Activated effector memory CD4-positive, alpha-beta T cell treated with anti-CD3 and anti-CD28 coated beads, Interleukin-2, amount 50 U/mL, for 16 hours (primary cell): ENCODE data around the gene DLGAP4.

ENCODE experiments used
- DNase-seq: peaks from one replicate; pipeline ENCODE4 v3.0.0-alpha.2; 2020

DLGAP4 gene

DNA sequence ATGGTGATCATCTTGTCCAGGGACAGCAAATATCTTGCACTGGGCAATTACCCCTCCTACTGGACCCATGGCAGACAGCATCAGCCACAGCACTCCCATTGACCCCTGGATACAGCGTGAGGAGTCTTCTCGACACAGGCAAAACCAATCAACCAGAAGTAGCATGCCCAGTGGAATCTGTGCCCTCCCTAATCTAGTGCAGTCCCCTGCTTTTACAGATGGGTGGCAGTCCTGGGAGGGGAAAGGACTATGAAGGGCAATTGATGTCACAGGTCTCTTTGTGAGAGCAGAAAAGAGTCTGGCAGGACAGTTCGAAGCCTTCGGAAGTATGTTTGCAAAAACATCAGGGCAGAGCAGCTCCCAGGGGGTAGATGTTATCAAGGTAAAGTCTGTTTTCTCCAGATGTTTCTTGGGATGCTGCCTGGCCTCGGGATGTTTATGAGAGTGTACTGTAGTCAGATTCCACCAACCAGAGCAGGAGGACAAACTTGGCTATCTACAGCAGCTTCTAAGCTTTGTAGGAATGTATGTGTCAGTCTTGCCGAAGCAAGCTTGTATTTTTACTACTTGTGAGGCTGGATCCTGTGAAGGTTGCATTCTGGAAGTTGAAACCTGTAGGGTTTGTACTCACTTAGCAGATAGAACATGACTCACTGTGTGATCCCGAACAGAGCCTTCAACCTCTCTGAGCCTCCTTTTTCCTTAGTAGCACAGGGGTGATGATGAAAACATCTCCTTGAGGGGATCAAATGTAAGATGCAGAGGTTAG, 172.2 kb downstream of the DLGAP4 start:
- no peak for DNase-seq

DNA sequence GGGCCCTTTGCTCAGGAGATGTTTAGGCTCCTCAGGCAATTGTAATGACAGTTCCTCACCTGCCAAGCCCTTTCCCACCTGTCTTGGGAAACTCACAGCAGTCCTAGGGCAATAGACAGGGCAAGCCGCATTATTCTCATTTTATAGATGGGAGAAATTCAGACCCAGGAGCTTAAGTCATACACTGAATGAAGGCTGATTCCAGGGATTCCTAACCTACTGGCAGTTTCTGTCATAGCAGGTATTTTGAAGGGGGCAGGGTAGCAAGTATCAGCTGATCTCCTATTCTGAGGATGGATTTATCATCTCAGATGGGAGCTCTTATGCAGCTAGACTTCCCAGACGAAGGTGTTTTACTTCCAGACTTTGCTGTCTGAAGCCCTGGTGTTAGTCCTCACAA, 173.8 kb downstream of the DLGAP4 start:
- no peak for DNase-seq

DNA sequence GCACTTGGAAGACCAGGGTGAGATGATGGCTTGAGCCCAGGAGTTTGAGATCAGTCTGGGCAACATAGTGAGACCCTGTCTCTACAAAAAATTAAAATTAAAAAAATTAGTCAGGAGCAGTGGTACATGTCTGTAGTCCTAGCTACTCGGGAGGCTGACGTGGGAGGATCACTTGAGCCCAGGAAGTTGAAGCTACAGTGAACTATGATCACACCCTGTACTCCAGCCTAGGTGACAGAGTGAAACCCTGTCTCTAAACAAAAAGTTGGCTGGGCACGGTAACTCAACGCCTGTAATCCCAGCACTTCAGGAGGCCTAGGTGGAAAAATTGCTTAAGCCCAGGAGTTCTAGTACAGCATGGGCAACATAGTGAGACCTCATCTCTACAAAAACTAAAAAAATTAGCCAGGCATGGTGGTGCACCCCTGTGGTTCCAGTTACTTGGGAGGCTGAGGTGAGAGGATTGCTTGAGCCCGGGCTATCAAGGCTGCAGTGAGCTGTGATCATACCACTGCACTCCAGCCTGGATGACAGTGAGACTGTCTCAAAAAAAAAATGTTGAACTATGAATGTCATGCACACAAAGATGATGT, 174.4 kb downstream of the DLGAP4 start:
- DNase-seq = no peak

DNA sequence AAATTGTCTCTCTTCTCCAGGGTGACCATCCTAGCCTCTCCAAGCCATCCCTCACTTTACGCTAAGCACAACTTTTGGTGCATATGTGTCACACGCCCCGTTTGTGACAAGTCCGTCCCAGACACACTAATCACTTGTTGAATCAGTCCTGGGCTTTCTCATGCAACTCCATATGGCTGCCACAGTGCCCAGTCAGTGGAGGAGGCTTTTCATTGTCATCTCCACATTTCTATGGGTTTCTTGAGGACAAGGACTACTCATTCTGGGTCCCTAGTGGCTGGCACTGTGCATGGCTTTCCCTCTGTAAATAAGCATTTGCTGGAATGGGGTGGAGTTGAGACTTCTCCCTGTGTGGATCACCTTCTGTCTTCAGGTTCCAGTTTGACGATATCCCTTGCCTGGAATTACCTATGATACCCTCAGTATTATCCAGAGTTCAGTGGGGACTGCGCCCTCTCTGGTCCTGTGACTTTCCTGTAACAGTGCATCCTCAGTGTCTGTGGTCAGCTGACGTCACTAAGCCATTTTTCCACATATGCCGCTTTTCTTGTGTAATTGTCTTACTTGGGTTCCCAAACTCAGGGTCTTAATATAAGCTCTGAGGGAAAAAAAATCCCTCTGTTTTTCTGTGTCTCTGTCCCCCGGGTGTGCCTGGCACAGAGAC, 175.4 kb downstream of the DLGAP4 start:
- no peak for DNase-seq

DNA sequence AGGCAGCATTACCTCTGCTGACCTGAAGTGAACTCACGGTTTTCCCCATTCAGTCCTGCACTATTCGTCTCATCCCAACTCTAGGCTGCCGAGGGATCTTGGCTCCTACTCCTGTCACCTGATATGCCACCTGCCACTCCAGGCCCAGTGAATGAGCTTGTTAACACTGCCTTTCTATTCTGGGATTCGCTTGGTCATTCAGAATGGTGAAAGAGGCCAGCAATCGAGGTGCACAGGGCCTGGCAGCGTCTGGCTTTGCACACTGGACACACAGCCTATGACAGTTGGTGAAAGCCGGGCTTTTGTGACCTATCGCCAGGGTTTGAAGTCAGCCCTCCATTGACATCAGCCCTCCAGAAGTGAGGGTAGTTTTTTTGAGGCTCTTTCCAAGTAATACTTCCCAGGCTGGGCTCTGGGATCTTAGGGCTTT, 175.9 kb downstream of the DLGAP4 start:
- no peak for DNase-seq

DNA sequence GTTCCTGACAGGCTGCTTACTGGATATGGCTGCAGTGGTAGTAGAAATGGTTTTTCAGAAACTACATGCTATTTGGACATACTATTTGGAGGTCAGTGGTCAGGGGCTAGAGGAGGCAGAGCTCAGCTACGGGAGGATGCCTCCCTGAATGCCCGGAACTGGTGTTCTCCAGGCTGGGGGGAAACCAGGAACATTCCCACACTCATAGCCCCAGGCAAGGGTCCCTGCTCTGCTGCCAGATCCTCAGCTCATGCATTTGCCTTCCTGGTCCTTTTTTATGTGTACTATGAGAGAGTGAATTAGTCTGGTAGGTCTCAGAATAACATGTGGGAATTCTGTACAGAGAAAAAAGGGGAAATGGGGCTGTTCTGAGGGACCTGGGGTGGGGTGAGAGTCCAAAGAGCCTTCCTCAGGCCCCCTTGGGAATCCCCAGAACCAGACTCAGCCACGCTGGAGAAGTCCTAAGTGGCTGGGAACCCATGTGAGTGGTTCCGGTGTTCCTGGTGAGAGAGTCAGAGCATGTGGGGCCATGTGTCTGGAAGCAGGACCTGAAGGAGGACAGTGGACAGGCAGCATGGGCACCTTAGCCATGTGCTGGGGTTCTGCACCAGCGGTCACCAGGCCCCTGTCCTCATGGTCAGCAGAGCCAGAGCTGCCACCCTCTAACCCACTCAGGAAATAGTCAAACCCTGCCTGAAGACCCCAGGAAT, 177.2 kb downstream of the DLGAP4 start:
- no peak for DNase-seq

DNA sequence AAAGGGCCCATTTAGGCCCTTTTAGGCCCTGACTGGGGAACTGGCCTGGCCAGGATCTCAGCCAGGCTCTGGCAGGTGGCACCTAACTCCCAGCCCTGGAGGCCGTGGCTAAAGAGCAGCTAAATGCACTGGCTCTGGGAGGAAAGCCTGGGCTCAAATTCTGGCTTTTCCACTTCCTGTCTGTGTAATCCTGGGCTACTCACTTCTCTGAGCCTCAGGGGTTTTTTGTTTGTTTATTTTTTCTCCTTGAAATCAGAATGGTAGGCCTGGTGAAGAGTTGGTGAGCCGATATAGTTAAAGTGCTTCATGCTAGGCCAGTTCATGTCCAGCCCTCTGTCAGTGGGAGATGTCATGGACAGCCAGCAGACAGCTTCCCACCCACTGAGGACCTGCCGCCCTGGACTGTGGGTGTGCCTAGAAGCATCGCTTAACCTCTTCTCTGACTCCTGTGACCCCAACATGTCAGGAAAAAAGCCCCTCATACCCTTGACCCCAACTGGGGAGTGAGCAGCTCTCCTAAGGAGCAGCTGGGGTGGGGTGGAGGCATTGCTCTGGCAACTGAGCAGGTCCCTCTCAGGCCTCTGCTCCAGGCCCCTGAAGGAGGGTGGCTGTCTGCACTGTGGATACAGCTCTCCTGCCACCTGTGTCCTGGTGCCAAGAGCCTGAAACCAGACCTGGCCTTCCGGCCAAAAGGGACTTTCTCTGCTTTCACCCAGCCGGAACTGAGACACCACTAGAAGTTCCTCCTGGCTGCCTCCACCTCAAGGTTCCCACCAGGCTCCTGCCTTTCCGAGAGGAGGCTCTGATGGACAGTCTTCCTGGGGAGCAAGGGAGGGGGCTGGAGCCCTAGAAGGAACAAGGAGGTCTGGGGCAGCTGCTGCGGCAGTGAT, 178.0 kb downstream of the DLGAP4 start:
- no peak for DNase-seq

DNA sequence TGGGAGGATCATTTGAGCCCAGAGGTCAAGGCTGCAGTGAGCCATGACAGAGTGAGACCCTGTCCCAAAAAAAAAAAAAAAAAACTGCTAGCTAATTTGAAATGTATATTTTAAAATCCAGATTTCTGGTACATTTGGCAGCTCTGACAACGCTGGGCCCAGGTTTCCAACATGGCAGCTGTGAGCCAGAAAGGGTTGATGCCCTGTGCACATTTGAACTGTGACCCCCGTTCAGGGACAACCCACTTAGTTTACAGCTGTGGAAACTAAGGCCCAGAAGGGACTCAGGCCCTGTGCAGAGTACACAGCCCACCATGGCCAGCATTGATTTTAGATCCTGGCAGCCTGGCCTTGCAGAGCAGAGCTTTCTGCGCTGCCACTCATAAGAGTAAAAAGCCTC, 179.1 kb downstream of the DLGAP4 start:
- DNase-seq = no peak

DNA sequence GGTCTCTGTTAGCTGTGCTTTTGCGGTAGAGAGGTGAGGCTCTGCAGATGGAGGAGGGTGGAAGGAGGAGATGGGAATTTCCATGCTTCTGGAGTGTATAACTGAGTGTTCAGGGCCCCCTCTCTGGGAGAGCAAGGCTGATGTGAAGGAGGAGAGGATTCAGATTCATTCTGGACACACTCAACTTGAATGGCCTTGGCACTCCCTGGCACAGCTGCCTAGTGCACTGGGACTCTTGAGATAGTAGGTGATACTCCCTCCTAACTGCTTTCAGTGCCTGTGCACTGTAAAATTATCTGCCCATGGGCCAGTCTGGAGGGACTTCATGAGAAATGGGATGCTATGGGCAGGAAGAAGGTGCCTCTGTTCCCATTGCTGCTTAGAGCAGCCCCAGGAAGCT, 180.9 kb downstream of the DLGAP4 start:
- DNase-seq = no peak

DNA sequence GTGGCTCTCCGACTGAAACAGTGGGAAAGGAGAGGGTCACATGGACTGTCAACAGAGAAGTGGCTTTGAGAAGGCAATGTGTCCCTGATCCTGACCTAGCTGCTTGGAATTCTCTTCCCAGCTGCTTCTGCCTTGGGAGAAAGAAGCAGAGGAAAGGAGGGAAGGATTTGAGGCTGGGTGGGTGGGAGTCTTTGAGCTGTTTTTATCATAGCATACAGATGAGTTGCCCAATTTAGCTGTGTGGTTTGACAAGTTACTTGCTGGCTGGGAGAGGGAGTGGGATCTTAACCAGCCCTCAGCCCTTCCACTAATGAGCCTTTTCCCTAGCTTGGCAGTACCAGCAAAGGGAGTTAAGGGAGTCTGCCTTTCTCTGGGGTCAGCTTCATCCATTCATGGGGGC, 184.1 kb downstream of the DLGAP4 start:
- DNase-seq = no peak

DNA sequence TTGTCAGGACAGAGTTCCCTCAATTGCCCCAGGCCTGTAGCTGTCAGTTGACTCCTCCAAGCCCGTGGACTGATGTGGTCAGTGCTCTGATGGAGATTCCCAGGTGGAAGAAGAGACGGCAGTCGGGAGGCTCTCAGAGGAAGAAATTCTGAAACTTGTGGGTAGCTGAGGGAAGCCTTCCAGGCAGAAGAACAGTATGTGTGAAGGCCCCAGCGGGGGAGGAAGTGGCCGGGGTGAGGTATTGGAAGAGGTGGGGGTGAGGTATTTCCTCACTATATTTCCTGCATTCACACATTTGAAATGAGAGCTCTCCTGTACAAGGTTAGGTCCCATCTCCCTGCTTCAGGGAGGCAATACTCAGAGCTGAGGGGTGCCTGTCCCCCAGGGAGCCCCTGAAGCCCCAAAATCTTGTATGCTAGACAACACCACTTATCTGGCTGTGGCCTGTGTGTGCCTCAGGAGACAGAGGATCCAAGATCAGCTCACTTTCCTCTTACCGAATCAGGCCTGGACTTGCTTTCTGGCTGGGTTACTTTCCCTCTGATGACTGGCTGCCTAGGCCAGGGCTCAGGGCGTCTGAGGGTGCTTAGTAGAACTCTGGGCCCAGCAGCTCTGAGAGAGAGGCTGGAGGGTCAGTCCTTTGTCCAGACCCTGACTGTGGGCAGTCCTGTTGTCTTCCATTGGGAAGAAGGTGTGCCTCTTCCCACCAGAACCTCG, 185.9 kb downstream of the DLGAP4 start:
- peak; percentile 82 for DNase-seq

DNA sequence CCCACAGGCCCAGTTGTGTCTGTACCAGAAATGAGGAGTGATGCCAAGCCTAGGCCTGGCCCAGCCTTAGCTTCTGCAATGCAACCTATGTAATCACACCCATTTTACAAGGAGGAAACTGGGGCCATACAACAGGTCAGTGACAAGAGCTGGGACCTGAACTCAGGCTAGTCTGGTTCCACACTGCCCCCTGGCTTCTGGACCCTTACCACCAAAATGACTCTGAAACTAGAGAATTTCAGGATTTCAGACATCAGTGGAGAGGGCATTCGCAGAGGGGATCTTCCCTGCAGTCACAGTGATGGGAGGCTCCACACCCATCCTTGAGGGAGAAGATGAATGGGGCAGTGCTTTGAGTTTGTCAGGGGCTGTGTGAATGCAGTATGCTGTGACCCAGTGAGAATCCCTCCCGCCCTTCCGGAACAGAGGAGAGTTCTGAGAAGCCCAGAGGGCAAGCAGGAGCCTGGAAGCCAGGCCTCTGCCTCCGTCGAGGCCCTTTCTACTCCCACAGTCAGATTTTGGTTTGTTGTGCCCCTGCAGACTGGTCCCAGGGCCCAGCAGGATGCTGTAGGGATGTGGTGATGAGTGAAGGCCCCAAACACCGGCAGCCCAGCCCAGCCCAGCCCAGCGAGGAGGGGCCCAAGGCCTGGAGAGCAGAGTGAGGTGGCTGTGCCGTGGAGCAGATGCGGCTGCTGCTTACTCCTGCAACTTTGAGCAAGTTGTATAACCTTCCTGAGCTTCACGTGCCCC, 187.1 kb downstream of the DLGAP4 start:
- no peak for DNase-seq

DNA sequence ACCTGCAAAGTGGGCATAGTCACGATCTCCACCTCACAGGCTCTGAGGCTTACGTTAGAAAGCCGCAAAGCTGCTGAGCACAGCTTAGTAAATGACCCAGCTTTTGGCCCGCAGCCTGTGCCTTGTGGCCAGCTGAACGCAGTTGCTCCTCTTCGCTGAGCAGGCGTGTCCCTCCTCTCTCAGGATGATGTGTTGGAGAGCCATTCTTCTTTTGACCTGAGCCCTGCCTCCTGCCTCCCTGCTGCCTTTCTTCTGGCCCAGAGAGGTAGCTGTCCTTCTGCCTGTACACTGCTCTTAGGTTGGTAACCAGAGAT, 187.6 kb downstream of the DLGAP4 start:
- no peak for DNase-seq

DNA sequence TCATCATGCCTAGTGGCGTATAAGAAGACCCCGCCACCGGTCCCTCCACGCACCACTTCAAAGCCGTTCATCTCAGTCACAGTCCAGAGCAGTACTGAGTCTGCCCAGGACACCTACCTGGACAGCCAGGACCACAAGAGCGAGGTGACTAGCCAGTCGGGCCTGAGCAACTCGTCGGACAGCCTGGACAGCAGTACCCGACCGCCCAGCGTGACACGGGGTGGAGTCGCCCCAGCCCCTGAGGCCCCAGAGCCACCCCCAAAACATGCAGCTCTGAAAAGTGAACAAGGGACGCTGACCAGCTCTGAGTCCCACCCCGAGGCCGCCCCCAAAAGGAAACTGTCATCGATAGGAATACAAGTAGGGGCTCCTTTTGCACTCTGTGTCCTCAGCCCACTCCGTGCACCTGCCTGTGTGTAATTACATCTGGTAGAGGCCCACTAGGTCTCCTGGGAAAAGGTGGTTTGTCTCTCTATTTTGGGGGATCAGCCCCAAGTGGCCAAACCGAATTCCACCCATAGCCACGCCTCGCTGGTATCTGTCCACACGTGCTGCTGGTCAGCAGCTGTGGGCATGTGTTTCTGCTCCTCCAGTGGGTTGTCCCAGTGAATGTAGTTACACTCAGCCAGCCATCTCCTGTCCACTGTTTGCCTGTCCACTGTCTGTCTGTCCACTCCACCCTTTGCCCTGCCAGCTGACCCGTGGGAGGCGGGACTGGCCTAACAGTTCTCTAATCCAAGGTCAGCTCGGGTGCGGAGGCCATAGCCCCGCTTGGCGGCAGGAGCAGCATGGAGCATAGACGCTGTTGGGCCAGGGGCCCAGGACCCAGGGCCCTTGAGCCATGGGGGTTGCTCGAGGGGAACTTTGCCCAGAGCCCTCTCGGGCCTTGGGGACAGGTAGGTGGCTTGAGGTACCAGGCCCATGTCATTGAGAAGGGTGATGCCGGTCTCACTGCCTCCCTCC, 190.8 kb downstream of the DLGAP4 start:
- DNase-seq = no peak

DNA sequence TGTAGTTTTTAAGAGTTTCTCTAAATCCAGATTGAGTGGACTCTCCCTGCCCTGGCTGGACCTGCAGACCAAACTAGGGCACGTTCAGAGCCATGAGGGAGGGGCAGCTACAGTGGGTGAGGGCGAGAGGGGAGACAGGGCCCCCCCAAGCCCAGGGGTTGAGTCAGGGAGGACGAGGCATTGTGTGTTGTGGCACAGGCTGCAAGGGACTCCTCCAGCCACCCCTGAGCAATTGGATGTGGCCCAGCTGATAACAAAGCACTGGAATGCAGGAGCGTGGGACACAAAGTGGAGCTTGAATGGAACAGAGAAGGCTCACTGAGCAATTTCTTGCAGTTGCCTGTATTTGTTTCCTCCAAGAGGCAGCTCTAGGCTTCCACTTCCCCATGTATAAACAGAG, 191.7 kb downstream of the DLGAP4 start:
- no peak for DNase-seq

DNA sequence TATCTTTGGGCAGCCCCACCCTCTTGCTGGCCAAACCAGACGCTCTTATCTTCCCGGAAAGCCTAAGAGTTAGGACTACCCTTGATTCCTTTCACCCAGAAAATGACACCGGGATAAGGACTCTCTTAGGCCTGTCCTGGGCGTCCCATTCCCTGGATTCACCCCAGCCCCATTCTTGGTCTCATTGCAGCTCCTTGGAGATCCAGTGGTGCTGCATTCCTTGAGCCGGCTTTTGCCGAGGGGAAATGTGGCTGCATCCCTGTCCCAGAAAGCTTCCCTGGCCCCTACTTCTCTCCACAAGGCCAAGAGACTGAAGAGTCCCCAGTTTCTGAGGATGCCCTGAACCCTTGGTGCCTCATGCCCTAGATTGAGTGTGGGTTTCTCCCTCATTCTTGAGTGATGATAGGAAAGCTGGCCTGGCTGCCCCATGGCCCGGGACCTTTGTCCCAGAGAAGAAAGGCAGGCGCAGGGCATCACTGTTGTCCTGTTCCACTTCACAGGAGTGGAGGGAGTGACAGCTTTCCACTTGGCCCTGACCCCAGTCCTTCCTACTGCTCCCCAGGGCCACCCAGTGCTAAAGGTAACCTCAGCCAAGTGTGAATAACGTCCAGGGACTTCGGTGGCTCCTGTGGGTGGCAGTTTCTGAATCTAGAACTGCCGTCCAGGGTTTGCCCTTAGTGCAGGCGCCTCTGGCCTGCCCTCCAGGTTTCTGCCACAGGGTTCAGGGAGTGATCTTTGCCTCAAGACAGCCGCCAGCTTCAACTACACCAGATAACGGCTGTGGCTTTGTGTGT, 192.4 kb downstream of the DLGAP4 start:
- no peak for DNase-seq

DNA sequence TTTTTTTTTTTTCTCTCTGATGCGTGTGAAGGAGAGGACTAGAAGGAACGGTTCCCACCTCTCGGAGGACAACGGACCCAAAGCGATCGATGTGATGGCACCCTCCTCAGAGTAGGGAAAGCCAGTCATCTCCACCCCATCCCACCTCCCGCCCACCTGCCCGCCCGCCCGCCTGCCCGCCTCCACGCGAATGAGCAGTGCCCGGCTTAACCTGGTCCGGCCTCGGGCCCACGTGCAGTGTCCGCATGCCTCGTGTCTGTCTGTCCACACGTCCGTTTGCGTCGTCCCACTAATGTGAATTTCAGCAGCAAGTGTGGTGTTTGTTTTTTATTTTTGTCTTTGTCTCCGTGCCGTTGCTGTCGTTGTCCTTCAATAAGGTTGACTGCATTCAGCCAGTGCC, 193.1 kb downstream of the DLGAP4 start:
- DNase-seq = no peak

DNA sequence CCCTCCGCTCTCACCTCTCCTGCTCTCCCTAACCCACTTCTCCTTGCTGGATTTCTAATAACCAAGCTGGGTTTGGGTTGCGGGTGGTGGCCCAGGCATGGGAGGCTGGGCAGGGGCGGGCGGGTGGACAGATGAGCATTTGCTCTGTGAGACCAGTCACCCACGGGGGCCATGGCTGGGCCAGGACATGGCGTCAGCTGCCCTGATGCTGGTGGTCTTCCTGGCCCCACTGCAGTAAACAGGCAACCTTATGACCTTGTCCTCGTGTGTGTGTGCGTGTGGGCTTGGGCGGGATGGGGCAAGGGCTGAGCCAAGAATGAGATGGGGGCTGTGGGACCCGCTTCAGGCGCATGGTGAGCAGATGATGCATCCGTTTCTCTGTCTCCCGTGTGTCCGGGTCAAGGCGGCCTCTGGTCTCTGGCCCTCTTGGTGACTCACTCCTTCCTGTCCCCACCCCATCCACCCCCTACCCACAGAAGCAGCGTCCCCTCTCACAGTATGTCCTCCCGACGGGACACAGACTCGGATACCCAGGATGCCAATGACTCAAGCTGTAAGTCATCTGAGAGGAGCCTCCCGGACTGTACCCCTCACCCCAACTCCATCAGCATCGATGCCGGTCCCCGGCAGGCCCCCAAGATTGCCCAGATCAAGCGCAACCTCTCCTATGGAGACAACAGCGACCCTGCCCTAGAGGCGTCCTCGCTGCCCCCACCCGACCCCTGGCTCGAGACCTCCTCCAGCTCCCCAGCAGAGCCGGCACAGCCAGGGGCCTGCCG, 193.8 kb downstream of the DLGAP4 start:
- DNase-seq = no peak
